D721Med (cell line): ENCODE results near the gene ENPP3.

Experiments
- DNase-seq: peaks from one replicate; pipeline ENCODE4 v3.0.0; 2011; ENCODE audit warnings: low spot score; ENCODE audit not compliant: insufficient read length
- FAIRE-seq: peaks from 2 replicates; lab custom pipeline; 2011; peaks lifted over from hg19 to GRCh38; lab: Jason Lieb, UNC
- CTCF ChIP-seq: IDR thresholded peaks from 2 replicates; pipeline ENCODE4 v1.5.1; 2012; ENCODE audit warnings: mild to moderate bottlenecking, control low read depth; ENCODE audit not compliant: insufficient read depth; ENCODE audit errors: missing control alignments

ENPP3 gene

GRCh38 chr6:131631625-131632289, 5.3 kb upstream of the ENPP3 start:
- FAIRE-seq, result no peak
- no peak for TF ChIP-seq CTCF

GRCh38 chr6:131635384-131636340, 1.4 kb upstream of the ENPP3 start:
- no peak for DNase-seq
- no peak for TF ChIP-seq CTCF

More at GRCh38 chr6:131631625-131632289, 5.3 kb upstream of the ENPP3 start:
- no peak for DNase-seq

GRCh38 chr6:131638013-131638412, 911 bp downstream of the ENPP3 start:
- TF ChIP-seq CTCF, result no peak
- no peak for FAIRE-seq
- DNase-seq, result no peak

More at GRCh38 chr6:131635384-131636340, 1.4 kb upstream of the ENPP3 start:
- FAIRE-seq, result no peak

- DNase-seq (no peak), FAIRE-seq (peak; percentile 32)
- TF ChIP-seq CTCF, result no peak
Observed at GRCh38 chr6:131640100-131640499, 3.0 kb downstream of the ENPP3 start.

- FAIRE-seq (no peak), DNase-seq (no peak)
- TF ChIP-seq CTCF, result no peak
Observed at GRCh38 chr6:131640576-131640975, 3.5 kb downstream of the ENPP3 start.

- FAIRE-seq (no peak), DNase-seq (no peak)
- TF ChIP-seq CTCF, result no peak
Observed at GRCh38 chr6:131641554-131641953, 4.5 kb downstream of the ENPP3 start.

- FAIRE-seq, result no peak
- no peak for DNase-seq
Observed at GRCh38 chr6:131642565-131642964, 5.5 kb downstream of the ENPP3 start.

More at GRCh38 chr6:131642565-131642964, 5.5 kb downstream of the ENPP3 start:
- no peak for TF ChIP-seq CTCF
